ENCODE data around the gene KRT86. TPM values are rescaled to one million over a fixed set of nuclear protein-coding genes. Genes with fewer than 3 reads are reported as not detected.
"Not testable (repeated sequence)": the region's sequence is repeated elsewhere in the genome, so short reads cannot be mapped to it uniquely, and the experiment has no call there.

The KRT86 gene
- total RNA-seq, 1 donor from 2014 or later, result 1.1 TPM

GRCh38 chr12:52298677-52299190 lies 24.3 kb downstream of the KRT86 start:
- DNase-seq (no peak), ATAC-seq (no peak)
- H3K36me3 ChIP-seq, result no peaks in the 10 kb centered on the region
- no peak overlapping the region for H3K4me3 ChIP-seq
- no peak for TF ChIP-seq CTCF (IDR thresholded peaks at IDR 0.05)
- H3K4me1 ChIP-seq, result no peaks in the 10 kb centered on the region
- intact Hi-C loops (cut with DNase I), result no loop called here
- H3K27me3 ChIP-seq, result no peaks in the 10 kb centered on the region
- no peak overlapping the region for H3K27ac ChIP-seq
- H3K9me3 ChIP-seq, result no peaks in the 10 kb centered on the region

DNA sequence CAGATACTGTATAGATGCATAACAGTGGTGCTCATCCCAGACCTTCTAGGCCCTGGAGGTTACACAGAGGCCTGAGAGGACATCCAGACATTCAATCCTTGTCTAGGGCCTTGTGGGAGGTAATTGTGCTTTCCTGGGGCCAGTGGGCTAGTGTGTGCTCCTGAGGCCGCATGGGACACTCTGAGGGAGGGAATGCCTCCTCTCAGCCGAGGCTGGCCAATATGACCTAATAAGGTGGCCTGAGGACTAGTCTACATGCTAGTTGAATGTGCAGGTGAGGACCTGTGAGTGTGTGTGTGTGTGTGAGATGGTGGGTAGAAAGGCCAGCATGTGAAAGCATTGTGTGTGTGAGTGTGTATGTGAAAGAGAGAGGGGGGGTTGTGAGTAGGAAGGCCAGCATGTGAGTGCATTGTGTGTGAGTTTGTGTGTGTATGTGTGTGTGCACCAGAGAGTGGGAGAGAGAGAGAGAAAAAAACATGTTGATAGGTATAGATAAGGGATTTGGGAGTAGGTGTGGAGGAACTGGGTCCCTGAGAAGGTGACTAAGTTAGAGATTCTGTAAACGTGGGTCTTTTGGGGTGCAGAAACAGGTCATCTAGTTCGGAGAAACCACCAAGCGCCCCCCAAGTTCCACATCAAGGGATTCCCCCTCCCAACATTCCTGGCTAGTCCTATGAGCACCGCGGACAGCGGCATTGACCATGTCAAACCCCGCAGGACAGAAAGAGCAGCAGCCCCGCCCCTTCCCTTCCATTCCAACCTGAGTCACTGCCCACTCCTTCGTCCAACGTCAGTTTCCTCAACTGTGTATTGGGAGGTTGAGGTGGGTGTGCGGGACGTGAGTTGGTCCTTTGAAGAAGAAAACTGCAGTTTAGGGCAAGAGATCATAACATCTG lies 26.6 kb downstream of the KRT86 start:
- Histone ChIP-seq H3K27me3 (no peaks in the 10 kb centered on the region), H3K27ac (no peak overlapping the region), H3K36me3 (no peaks in the 10 kb centered on the region), H3K4me1 (no peaks in the 10 kb centered on the region), H3K9me3 (no peaks in the 10 kb centered on the region), H3K4me3 (no peak overlapping the region)
- intact Hi-C loops (cut with DNase I), result no loop called here
- no peak for ATAC-seq
- TF ChIP-seq CTCF (IDR thresholded peaks at IDR 0.05), result no peak
- DNase-seq, result no peak

DNA sequence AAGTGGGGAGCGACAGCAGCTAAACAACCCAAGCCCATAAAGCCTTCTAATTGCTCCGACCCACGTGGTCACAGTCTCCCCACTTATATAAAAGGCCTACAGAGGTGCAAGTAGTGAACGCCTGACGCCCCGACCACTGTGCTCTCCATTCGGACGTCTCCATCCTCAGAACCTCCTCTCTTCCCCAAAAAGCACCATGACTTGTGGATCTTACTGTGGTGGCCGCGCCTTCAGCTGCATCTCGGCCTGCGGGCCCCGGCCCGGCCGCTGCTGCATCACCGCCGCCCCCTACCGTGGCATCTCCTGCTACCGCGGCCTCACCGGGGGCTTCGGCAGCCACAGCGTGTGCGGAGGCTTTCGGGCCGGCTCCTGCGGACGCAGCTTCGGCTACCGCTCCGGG lies 27.3 kb downstream of the KRT86 start:
- H3K4me3 ChIP-seq; H3K36me3 ChIP-seq; H3K27me3 ChIP-seq; ATAC-seq; H3K27ac ChIP-seq; H3K4me1 ChIP-seq; intact Hi-C loops (cut with DNase I); DNase-seq; H3K9me3 ChIP-seq: not testable (repeated sequence)

DNA sequence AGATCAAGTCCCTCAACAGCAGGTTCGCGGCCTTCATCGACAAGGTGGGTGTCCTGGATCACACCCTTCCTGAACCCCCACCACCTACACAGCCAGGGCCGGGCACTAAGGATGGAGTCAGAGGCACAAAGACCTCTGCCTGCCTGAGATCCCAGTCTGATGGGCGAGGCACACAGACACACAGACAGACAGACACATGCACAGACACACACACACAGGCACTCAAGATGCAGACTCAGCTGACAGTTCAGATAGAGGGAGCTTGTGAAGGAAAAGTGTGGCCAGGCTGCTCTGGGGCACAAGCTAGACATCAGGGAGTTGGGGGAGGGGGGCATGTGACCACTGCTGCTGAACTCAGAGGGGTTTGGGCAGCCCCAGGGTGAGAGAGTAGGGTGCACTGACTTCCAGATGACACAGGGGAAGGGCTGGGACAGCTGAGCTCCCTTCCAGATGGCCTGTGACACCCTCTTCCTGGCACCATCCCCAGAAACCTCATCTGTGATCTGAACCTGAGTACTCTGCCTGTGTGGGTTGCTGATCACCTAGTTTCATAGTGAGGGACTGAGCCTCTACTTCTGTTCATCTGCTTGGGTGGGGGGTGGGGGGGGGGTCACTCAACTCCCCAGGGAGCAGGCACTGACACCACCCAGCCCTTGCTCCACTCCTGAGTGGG lies 27.9 kb downstream of the KRT86 start:
- H3K36me3 ChIP-seq; H3K27ac ChIP-seq; H3K4me3 ChIP-seq; ATAC-seq; intact Hi-C loops (cut with DNase I); H3K4me1 ChIP-seq; H3K9me3 ChIP-seq; DNase-seq: not testable (repeated sequence)
- H3K27me3 ChIP-seq, result peaks cover 12% of the 10 kb centered on the region

DNA sequence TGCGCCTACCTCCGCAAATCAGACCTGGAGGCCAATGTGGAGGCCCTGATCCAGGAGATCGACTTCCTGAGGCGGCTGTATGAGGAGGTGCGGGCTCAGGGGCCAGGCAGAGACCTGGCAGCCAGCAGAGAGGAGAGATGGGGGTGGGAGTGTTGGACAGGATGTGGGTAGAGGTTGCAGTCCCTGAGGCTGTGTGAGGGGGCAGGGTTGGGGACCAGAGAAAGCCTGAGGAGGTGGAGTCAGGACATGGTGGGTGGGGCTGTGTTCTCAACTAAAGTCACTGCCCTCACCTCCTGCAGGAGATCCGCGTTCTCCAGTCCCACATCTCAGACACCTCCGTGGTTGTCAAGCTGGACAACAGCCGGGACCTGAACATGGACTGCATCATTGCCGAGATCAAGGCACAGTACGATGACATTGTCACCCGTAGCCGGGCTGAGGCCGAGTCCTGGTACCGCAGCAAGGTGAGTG lies 30.5 kb downstream of the KRT86 start:
- H3K36me3 ChIP-seq; H3K9me3 ChIP-seq; H3K4me3 ChIP-seq; DNase-seq; H3K27ac ChIP-seq; H3K4me1 ChIP-seq; intact Hi-C loops (cut with DNase I): not testable (repeated sequence)
- peak; percentile 6 for ATAC-seq
- H3K27me3 ChIP-seq, result peaks cover 34% of the 10 kb centered on the region

- no peaks in the 10 kb centered on the region for H3K4me1 ChIP-seq
- ATAC-seq (no peak), DNase-seq (no peak)
- no peaks in the 10 kb centered on the region for H3K9me3 ChIP-seq
- peak; percentile 24 for TF ChIP-seq CTCF (IDR thresholded peaks at IDR 0.05)
- H3K4me3 ChIP-seq, result no peak overlapping the region
- H3K27me3 ChIP-seq, result peaks cover 37% of the 10 kb centered on the region
- H3K36me3 ChIP-seq, result no peaks in the 10 kb centered on the region
- intact Hi-C loops (cut with DNase I), result no loop called here
- no peak overlapping the region for H3K27ac ChIP-seq
Measured at GRCh38 chr12:52305921-52306705, 31.7 kb downstream of the KRT86 start.
